AG04449 (cell line): ENCODE data around the gene SEC14L6.

ENCODE experiments used
- CTCF ChIA-PET: fragments of 350-600 bp; formaldehyde crosslinking; extraction: SDS; loops from one replicate; lab custom pipeline; 2021; ENCODE audit warnings: antibody characterized with exemption; lab: Yijun Ruan, JAX
- POLR2A ChIA-PET: fragments of 400-600, 350-600 bp; formaldehyde crosslinking; extraction: SDS; loops from one replicate; lab custom pipeline; 2020; ENCODE audit warnings: antibody characterized with exemption, inconsistent platforms; lab: Yijun Ruan, JAX
- DNase-seq: peaks from one replicate; pipeline ENCODE4 v3.0.0-alpha.2; 2010; ENCODE audit warnings: low read depth, low spot score
- H3K4me3 ChIP-seq: 2 replicates; pipeline ENCODE4 v1.5.1; 2011; ENCODE audit warnings: low read depth, mild to moderate bottlenecking, control low read depth, low read length
- TF ChIP-seq, protein P1 (sequence below): IDR thresholded peaks from one replicate; pipeline ENCODE4 v1.5.1; 2011; ENCODE audit warnings: mild to moderate bottlenecking, moderate library complexity, low read length, control low read depth, inconsistent platforms; ENCODE audit not compliant: insufficient read depth; ENCODE audit errors: missing control alignments

The SEC14L6 gene

DNA sequence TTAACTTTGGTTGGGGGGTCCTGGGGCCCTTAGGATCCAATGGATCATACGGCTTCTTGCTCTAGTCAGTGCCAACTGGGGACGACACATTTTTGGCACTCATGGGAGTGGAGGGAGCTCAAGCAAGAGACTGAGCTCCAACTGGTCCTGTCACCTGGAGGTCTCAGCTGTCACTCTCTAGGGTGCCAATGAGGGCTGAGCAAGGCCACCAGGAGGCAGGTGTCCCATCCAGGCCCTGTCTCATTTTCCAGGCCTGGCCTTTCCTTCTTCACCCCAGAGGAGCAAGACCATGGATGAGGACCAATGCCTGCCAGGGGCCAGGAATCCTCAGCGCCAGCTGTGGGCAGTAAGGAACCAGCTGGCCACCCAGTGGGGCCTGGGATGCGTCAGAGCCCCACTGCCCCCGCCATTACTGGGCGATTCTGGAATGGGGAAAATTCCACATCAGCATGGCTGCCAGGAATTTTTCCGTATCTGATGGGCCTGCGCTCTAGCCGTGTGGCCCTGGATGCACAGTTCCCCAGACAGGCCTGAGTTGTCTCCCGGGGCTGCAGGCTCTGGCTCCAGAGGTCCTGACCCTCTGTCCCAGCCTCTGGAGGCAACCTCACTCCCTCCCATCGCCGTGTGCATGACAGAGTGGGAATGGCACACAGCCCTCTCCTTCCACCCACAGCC is 28.6 kb upstream of the SEC14L6 start:
- ChIA-PET CTCF (no interaction called here), POLR2A (interaction anchor here (1.1 kb wide), 1 partner anchor 11 kb away, joined by 3 read pairs; no protein-coding TSS in a partner anchor)
- TF ChIP-seq, protein P1, sequence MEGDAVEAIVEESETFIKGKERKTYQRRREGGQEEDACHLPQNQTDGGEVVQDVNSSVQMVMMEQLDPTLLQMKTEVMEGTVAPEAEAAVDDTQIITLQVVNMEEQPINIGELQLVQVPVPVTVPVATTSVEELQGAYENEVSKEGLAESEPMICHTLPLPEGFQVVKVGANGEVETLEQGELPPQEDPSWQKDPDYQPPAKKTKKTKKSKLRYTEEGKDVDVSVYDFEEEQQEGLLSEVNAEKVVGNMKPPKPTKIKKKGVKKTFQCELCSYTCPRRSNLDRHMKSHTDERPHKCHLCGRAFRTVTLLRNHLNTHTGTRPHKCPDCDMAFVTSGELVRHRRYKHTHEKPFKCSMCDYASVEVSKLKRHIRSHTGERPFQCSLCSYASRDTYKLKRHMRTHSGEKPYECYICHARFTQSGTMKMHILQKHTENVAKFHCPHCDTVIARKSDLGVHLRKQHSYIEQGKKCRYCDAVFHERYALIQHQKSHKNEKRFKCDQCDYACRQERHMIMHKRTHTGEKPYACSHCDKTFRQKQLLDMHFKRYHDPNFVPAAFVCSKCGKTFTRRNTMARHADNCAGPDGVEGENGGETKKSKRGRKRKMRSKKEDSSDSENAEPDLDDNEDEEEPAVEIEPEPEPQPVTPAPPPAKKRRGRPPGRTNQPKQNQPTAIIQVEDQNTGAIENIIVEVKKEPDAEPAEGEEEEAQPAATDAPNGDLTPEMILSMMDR: no peak
- H3K4me3 ChIP-seq: no peak overlapping the region
- no peak for DNase-seq

GRCh38 chr22:30574095-30574981 is 27.8 kb upstream of the SEC14L6 start, which contains the start of gene GAL3ST1:
TSS of gene GAL3ST1 (minus strand) at chr22:30574665. CDS start at chr22:30557392, 17,273 bp downstream.
- DNase-seq: no peak
- ChIA-PET POLR2A (no interaction called here), CTCF (no interaction called here)
- TF ChIP-seq, protein P1: no peak
- no peak within 1 kb of the TSS for H3K4me3 ChIP-seq

GRCh38 chr22:30573594-30574094 is 27.1 kb upstream of the SEC14L6 start:
- CTCF ChIA-PET: no interaction called here
- no peak overlapping the region for H3K4me3 ChIP-seq
- DNase-seq: no peak
- TF ChIP-seq, protein P1: no peak
- POLR2A ChIA-PET: no interaction called here

GRCh38 chr22:30572840-30573593 is 26.5 kb upstream of the SEC14L6 start:
- TF ChIP-seq, protein P1: no peak
- ChIA-PET CTCF (interaction anchor here (1.2 kb wide), 1 partner anchor 17 kb away, joined by 3 read pairs; no protein-coding TSS in a partner anchor), POLR2A (interaction anchor here (0.5 kb wide), 1 partner anchor 9 kb away, joined by 3 read pairs; no protein-coding TSS in a partner anchor)
- DNase-seq: no peak
- no peak overlapping the region for H3K4me3 ChIP-seq

DNA sequence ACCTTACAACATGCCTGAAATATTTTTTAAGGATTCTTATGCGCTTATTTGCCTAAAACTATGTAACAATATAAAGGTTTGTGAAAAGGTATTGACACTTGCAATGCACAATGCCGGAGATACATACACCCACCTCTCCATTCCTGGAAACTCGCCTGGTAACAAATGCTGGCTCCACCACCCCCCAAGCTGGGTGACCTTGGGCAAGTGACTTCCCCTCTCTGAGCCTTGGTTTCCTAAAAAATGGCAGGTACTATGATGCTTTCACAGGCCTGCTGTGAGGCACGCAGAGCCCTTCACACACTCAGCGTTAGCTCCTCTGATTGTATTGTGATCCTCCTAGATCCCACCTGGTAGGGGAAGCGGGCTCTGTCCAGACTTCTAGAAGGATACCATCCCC is 25.7 kb upstream of the SEC14L6 start:
- no peak overlapping the region for H3K4me3 ChIP-seq
- ChIA-PET CTCF (interaction anchor here (1.2 kb wide), 1 partner anchor 17 kb away, joined by 3 read pairs; no protein-coding TSS in a partner anchor), POLR2A (interaction anchor here (1.0 kb wide), 1 partner anchor 10 kb away, joined by 3 read pairs; no protein-coding TSS in a partner anchor)
- TF ChIP-seq, protein P1: no peak
- no peak for DNase-seq
